Trophoblast cell (in vitro differentiated cells and primary cell): ENCODE measurements around the gene PTGDR2.

ENCODE experiments used
- DNase-seq, 2 donors: peaks; one replicate each; pipeline ENCODE4 v3.0.0-alpha.2; 2016
- H2AFZ ChIP-seq: 2 replicates; pipeline ENCODE4 v1.6.1; 2013; ENCODE audit warnings: low read length, moderate library complexity, mild to moderate bottlenecking; ENCODE audit not compliant: insufficient read depth, poor library complexity
- H2AK5ac ChIP-seq: 2 replicates; pipeline ENCODE4 v1.6.1; 2013; ENCODE audit warnings: mild to moderate bottlenecking, low read length
- H2BK120ac ChIP-seq: 2 replicates; pipeline ENCODE4 v1.6.1; 2013; ENCODE audit warnings: low read length, mild to moderate bottlenecking, moderate library complexity; ENCODE audit not compliant: insufficient read depth, poor library complexity
- H2BK12ac ChIP-seq: 2 replicates; pipeline ENCODE4 v1.6.1; 2013; ENCODE audit warnings: mild to moderate bottlenecking, low read length, moderate library complexity
- H2BK5ac ChIP-seq: 2 replicates; pipeline ENCODE4 v1.6.1; 2013; ENCODE audit warnings: low read length, low read depth, moderate library complexity, mild to moderate bottlenecking; ENCODE audit not compliant: poor library complexity
- H3K14ac ChIP-seq: 2 replicates; pipeline ENCODE4 v1.6.1; 2013; ENCODE audit warnings: mild to moderate bottlenecking, low read length
- H3K18ac ChIP-seq: 2 replicates; pipeline ENCODE4 v1.6.1; 2013; ENCODE audit warnings: mild to moderate bottlenecking, low read length
- H3K23ac ChIP-seq: 2 replicates; pipeline ENCODE4 v1.6.1; 2013; ENCODE audit warnings: low read length
- H3K27ac ChIP-seq: 2 replicates; pipeline ENCODE4 v1.5.1; 2013; ENCODE audit warnings: low read depth, mild to moderate bottlenecking, inconsistent platforms, low read length, moderate library complexity
- H3K27me3 ChIP-seq: 2 replicates; pipeline ENCODE4 v1.6.1; 2013; ENCODE audit warnings: inconsistent platforms, mild to moderate bottlenecking, low read length, moderate library complexity; ENCODE audit not compliant: insufficient read depth
- H3K36me3 ChIP-seq, 2 experiments: 1 replicate in 1 of 2; 2 replicates in 1 of 2; pipeline ENCODE4 v1.6.1; 2013; ENCODE audit warnings: low read length in 2 of 2, mild to moderate bottlenecking in 2 of 2, moderate library complexity in 1 of 2; ENCODE audit not compliant: insufficient read depth in 2 of 2, control insufficient read depth in 1 of 2
- H3K4ac ChIP-seq: 2 replicates; pipeline ENCODE4 v1.6.1; 2013; ENCODE audit warnings: low read depth, mild to moderate bottlenecking, low read length, moderate library complexity
- H3K4me1 ChIP-seq, 2 experiments: 1 replicate in 1 of 2; 2 replicates in 1 of 2; pipeline ENCODE4 v1.6.1; 2013; ENCODE audit warnings: low read length in 2 of 2, mild to moderate bottlenecking in 2 of 2, moderate library complexity in 1 of 2; ENCODE audit not compliant: insufficient read depth in 2 of 2, control insufficient read depth in 1 of 2
- H3K4me2 ChIP-seq: 2 replicates; pipeline ENCODE4 v1.6.1; 2013; ENCODE audit warnings: inconsistent platforms, mild to moderate bottlenecking, low read length, moderate library complexity
- H3K4me3 ChIP-seq: 2 replicates; pipeline ENCODE4 v1.5.1; 2013; ENCODE audit warnings: mild to moderate bottlenecking, low read depth, low read length, inconsistent platforms
- H3K79me1 ChIP-seq: one replicate; pipeline ENCODE4 v1.6.1; 2013; ENCODE audit warnings: low read length
- H3K79me2 ChIP-seq: 2 replicates; pipeline ENCODE4 v1.6.1; 2013; ENCODE audit warnings: low read length, mild to moderate bottlenecking; ENCODE audit not compliant: control insufficient read depth, insufficient read depth, poor library complexity
- H3K9ac ChIP-seq: 2 replicates; pipeline ENCODE4 v1.6.1; 2013; ENCODE audit warnings: mild to moderate bottlenecking, low read length
- H3K9me3 ChIP-seq: 2 replicates; pipeline ENCODE4 v1.6.1; 2013; ENCODE audit warnings: low read depth, mild to moderate bottlenecking, control low read depth, inconsistent platforms, low read length; ENCODE audit not compliant: insufficient read depth
- H4K12ac ChIP-seq: 2 replicates; pipeline ENCODE4 v1.6.1; 2013; ENCODE audit warnings: low read depth, mild to moderate bottlenecking, low read length, moderate library complexity
- H4K8ac ChIP-seq: 2 replicates; pipeline ENCODE4 v1.6.1; 2013; ENCODE audit warnings: low read depth, mild to moderate bottlenecking, low read length, moderate library complexity
- H4K91ac ChIP-seq: one replicate; pipeline ENCODE4 v1.6.1; 2013; ENCODE audit warnings: low read depth, mild to moderate bottlenecking, low read length, moderate library complexity
- WGBS: extraction: QIAGEN DNeasy Blood & Tissue Kit; methylation state at CpG from one replicate; pipeline ENCODE4 v1.1.7; 2013; ENCODE audit warnings: missing lambda C conversion rate; ENCODE audit not compliant: insufficient read length, insufficient coverage; ENCODE audit errors: extremely low coverage; 5-methylcytosine and 5-hydroxymethylcytosine counted together

PTGDR2 gene

DNA sequence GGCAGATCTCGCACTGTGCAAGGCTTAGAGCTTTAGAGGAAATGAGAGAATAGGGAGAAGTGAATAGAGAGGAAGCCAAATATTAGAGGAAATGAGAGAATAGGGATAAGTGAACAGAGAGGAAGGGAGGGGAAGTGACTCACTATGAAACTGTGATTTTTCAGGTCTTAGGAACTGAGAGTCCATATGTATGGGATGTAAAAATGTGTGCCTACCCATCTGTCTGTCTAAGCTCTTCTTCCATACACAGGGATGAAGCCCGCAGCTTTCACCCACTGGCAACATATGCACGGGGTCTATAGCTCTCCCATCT is 20.3 kb downstream of the PTGDR2 start:
- H3K79me2 ChIP-seq = no peaks in the 10 kb centered on the region
- no peak overlapping the region for H2BK12ac ChIP-seq
- no CpG with 5 or more reads among the region's 3 CpGs for WGBS

DNA sequence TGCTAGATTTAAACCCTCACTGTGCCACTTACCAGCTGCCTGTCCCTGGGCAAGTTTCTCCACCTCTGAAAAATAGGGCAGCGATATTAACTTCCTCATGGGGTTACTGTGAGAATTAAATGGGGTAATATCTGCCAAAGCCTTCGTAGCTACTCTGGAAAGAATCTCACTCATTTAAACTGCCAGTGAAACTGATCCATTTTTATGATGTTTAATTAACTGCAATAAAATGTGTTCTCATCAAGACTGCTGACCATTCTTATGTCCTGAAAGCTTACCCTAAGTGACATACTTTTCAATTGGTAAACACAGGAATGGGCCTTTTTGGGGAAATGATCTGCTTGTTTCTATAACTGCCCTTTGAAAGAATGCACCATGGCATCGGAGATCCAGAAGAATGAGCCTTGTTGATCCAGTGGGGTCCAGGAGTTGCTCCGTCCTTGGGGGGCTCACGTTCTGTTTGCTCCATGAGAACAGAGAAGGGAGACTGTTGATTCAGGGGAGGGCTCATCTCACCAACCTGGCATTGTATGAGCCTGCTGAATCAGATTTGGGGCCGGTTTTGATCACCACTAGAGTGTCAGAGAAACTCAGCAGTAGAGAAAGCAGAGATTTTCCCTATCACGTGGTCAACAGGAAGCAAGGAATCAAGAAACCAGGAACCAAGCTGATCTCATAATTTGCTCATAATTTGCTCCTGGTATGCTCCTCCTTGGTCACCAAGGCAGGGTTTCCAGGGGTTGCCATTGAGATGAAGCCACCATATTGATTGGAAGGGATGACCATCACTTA is 20.8 kb downstream of the PTGDR2 start:
- Histone ChIP-seq H3K18ac (no peak overlapping the region), H3K23ac (no peak overlapping the region), H3K4ac (no peak overlapping the region), H3K4me1 (peaks cover 0 to 3% of the 10 kb centered on the region in 2 experiments), H3K9ac (no peak overlapping the region), H2BK5ac (no peak overlapping the region), H3K79me1 (no peaks in the 10 kb centered on the region), H2AFZ (no peak overlapping the region), H2AK5ac (no peak overlapping the region), H4K91ac (no peak overlapping the region), H3K9me3 (no peaks in the 10 kb centered on the region), H3K36me3 (no peaks in the 10 kb centered on the region), H2BK120ac (no peak overlapping the region), H3K27ac (no peak overlapping the region), H4K12ac (no peak overlapping the region), H3K27me3 (no peaks in the 10 kb centered on the region), H3K14ac (no peak overlapping the region), H3K79me2 (no peaks in the 10 kb centered on the region), H3K4me2 (no peak overlapping the region), H3K4me3 (no peak overlapping the region), H2BK12ac (no peak overlapping the region), H4K8ac (no peak overlapping the region)
- DNase-seq = no peak
- no CpG with 5 or more reads among the region's 7 CpGs for WGBS

More for the DNA sequence above, 20.3 kb downstream of the PTGDR2 start:
- Histone ChIP-seq H3K4me3 (no peak overlapping the region), H3K27me3 (no peaks in the 10 kb centered on the region), H3K9me3 (no peaks in the 10 kb centered on the region), H2BK120ac (no peak overlapping the region), H2AK5ac (no peak overlapping the region), H3K36me3 (no peaks in the 10 kb centered on the region), H3K79me1 (peaks cover 1% of the 10 kb centered on the region), H2BK5ac (no peak overlapping the region), H3K4me2 (no peak overlapping the region), H4K8ac (no peak overlapping the region), H3K4ac (no peak overlapping the region), H4K12ac (no peak overlapping the region), H2AFZ (no peak overlapping the region), H3K4me1 (peaks cover 0 to 3% of the 10 kb centered on the region in 2 experiments), H3K18ac (no peak overlapping the region), H3K9ac (no peak overlapping the region), H3K27ac (no peak overlapping the region), H3K23ac (no peak overlapping the region), H4K91ac (no peak overlapping the region), H3K14ac (no peak overlapping the region)
- DNase-seq = no peak

DNA sequence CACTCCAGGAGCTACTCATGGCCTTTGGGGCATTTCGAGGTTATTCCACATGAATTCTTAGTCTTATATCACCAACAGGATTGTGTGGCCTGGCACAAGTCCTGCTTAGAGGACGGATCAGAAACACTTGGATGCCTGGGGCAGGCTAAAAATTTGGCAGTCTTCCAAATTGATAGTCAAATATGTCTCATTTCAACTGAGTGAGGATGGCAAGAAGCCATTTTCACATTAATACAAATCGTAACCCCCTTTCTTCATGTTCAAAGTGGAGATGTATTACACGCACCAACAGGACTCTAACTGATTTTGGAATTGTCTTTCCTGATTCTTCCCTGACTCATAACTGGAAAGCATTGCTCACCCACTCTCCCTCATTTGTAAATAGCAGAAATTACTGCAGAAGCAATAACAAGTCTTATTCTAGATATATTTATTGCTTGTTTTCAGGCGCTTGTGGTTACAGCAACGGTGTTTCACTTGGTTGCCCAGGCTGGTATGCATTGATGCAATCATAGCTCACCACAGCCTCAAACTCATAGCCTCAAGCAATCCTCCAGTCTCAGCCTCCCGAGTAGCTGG is 24.2 kb downstream of the PTGDR2 start:
- Histone ChIP-seq H2AFZ (no peak overlapping the region), H4K8ac (no peak overlapping the region), H3K23ac (no peak overlapping the region), H3K36me3 (no peaks in the 10 kb centered on the region), H4K12ac (no peak overlapping the region), H3K4me2 (no peak overlapping the region), H3K4me3 (no peak overlapping the region), H3K79me1 (no peaks in the 10 kb centered on the region), H3K4me1 (no peaks in the 10 kb centered on the region), H3K14ac (no peak overlapping the region), H3K27ac (no peak overlapping the region), H2BK120ac (no peak overlapping the region), H3K9me3 (no peaks in the 10 kb centered on the region), H2BK5ac (no peak overlapping the region), H3K79me2 (no peaks in the 10 kb centered on the region), H3K4ac (no peak overlapping the region), H3K18ac (no peak overlapping the region), H3K9ac (no peak overlapping the region), H4K91ac (no peak overlapping the region), H2AK5ac (no peak overlapping the region), H3K27me3 (no peaks in the 10 kb centered on the region), H2BK12ac (no peak overlapping the region)
- WGBS = no CpG with 5 or more reads among the region's 7 CpGs
- peak; percentile 44 to 69 for DNase-seq

DNA sequence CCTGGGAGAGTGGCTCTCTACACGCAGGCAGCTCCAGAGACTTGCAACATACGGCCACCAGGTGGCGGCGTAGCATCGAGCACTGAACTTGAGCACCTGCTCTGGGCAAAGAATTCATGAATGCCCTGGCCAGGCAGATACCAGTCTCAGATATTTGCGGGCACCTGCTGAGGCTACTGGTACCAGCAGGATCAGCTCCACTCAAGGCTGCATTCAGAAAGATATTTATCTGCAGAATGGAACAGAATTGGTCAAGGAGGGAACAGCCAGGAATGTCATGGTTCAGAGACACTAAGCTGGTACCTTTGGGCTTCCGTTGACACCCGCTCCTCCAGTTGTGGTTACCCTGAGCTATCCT is 24.6 kb downstream of the PTGDR2 start:
- no peak overlapping the region for H3K27ac ChIP-seq
- no peak overlapping the region for H3K4me2 ChIP-seq
- no peak overlapping the region for H2AK5ac ChIP-seq
- DNase-seq = peak; percentile 86 to 96
- no peaks in the 10 kb centered on the region for H3K79me2 ChIP-seq
- no peaks in the 10 kb centered on the region for H3K4me1 ChIP-seq
- no peak overlapping the region for H2BK12ac ChIP-seq
- H2AFZ ChIP-seq = no peak overlapping the region
- H3K14ac ChIP-seq = no peak overlapping the region
- H3K4ac ChIP-seq = no peak overlapping the region
- no peak overlapping the region for H3K23ac ChIP-seq
- H3K79me1 ChIP-seq = no peaks in the 10 kb centered on the region
- no peak overlapping the region for H3K18ac ChIP-seq
- H3K27me3 ChIP-seq = no peaks in the 10 kb centered on the region
- WGBS = no CpG with 5 or more reads among the region's 8 CpGs
- H4K8ac ChIP-seq = no peak overlapping the region
- H3K36me3 ChIP-seq = no peaks in the 10 kb centered on the region
- no peak overlapping the region for H3K4me3 ChIP-seq
- no peak overlapping the region for H3K9ac ChIP-seq
- H2BK120ac ChIP-seq = no peak overlapping the region
- H3K9me3 ChIP-seq = no peaks in the 10 kb centered on the region
- H4K12ac ChIP-seq = no peak overlapping the region
- H2BK5ac ChIP-seq = no peak overlapping the region
- no peak overlapping the region for H4K91ac ChIP-seq
